Ishikawa (cell line): ENCODE results near the gene MYLK3.

Experiments used
- CEBPB ChIP-seq: IDR thresholded peaks from 2 replicates; pipeline ENCODE4 v1.6.1; 2012
- CREB1 ChIP-seq: IDR thresholded peaks from 2 replicates; pipeline ENCODE4 v1.6.1; 2012; ENCODE audit warnings: low read depth
- EGR1 ChIP-seq: IDR thresholded peaks from 2 replicates; pipeline ENCODE4 v1.6.1; 2012
- EP300 ChIP-seq: IDR thresholded peaks from 2 replicates; pipeline ENCODE4 v1.6.1; 2012; ENCODE audit warnings: borderline replicate concordance
- FOXM1 ChIP-seq: IDR thresholded peaks from 2 replicates; pipeline ENCODE4 v1.6.1; 2012; ENCODE audit warnings: low read depth, borderline replicate concordance
- MAX ChIP-seq: IDR thresholded peaks from 2 replicates; pipeline ENCODE4 v1.6.1; 2012
- NFIC ChIP-seq: IDR thresholded peaks from 2 replicates; pipeline ENCODE4 v1.6.1; 2012
- RAD21 ChIP-seq: IDR thresholded peaks from 2 replicates; pipeline ENCODE4 v1.6.1; 2012; ENCODE audit warnings: low read depth
- REST ChIP-seq: IDR thresholded peaks from 2 replicates; pipeline ENCODE4 v1.6.1; 2012; ENCODE audit warnings: low read depth, mild to moderate bottlenecking
- TAF1 ChIP-seq: IDR thresholded peaks from 2 replicates; pipeline ENCODE4 v1.6.1; 2012; ENCODE audit warnings: low read depth, mild to moderate bottlenecking
- TCF12 ChIP-seq: IDR thresholded peaks from 2 replicates; pipeline ENCODE4 v1.6.1; 2012; ENCODE audit warnings: low read depth
- TEAD4 ChIP-seq: IDR thresholded peaks from 2 replicates; pipeline ENCODE4 v1.6.1; 2012
- USF1 ChIP-seq: IDR thresholded peaks from 2 replicates; pipeline ENCODE4 v1.6.1; 2012
- YY1 ChIP-seq: IDR thresholded peaks from 2 replicates; pipeline ENCODE4 v1.6.1; 2012; ENCODE audit warnings: low read depth
- ZBTB7A ChIP-seq: IDR thresholded peaks from 2 replicates; pipeline ENCODE4 v1.6.1; 2012; ENCODE audit warnings: low read depth

The MYLK3 gene

GRCh38 chr16:46785076-46785845 is 37.1 kb upstream of the MYLK3 start:
- TF ChIP-seq FOXM1 (no peak), MAX (no peak), YY1 (no peak), TEAD4 (no peak), USF1 (no peak), EP300 (no peak), NFIC (no peak), EGR1 (no peak), CEBPB (no peak), CREB1 (no peak), ZBTB7A (no peak), RAD21 (no peak), TAF1 (no peak)

DNA sequence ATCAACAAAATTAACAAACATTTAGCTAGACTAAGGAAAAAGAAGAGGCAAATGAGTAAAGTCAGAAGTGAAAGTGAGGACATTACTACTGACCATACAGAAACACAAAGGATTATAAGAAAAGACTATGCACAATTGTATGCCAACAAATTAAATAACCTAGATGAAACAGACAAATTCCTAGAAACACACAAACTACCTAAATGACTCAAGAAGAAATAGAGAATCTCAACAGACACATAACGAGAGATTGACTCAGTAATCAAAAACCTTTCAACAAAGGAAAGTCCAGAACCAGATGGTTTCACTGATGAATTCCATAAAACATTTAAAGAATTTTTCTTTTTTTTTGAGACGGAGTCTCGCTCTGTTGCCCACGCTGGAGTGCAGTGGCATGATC is 35.7 kb upstream of the MYLK3 start:
- TF ChIP-seq TAF1, result no peak
- TF ChIP-seq ZBTB7A, result no peak
- no peak for TF ChIP-seq CREB1
- TF ChIP-seq RAD21, result no peak

- no peak for TF ChIP-seq NFIC
- TF ChIP-seq REST, result no peak
- no peak for TF ChIP-seq CREB1
- no peak for TF ChIP-seq TCF12
- no peak for TF ChIP-seq EP300
- no peak for TF ChIP-seq ZBTB7A
- no peak for TF ChIP-seq USF1
- TF ChIP-seq CEBPB, result no peak
- no peak for TF ChIP-seq YY1
- TF ChIP-seq TEAD4, result no peak
- no peak for TF ChIP-seq FOXM1
- no peak for TF ChIP-seq TAF1
- no peak for TF ChIP-seq MAX
- no peak for TF ChIP-seq EGR1
- TF ChIP-seq RAD21, result no peak
Observed at GRCh38 chr16:46782320-46782719, 34.2 kb upstream of the MYLK3 start.

GRCh38 chr16:46777804-46778203 is 29.7 kb upstream of the MYLK3 start:
- TF ChIP-seq EGR1 (no peak), CEBPB (no peak), CREB1 (no peak), REST (no peak), ZBTB7A (no peak), NFIC (no peak), MAX (no peak), FOXM1 (no peak), TCF12 (no peak)

- TF ChIP-seq NFIC, result 0 out of 2 replicates have a peak, but pooled peaks have one; percentile 9
- no peak for TF ChIP-seq EGR1
- peak; percentile 37; the same call in 1 of the 2 replicates for TF ChIP-seq EP300
- no peak for TF ChIP-seq CEBPB
- TF ChIP-seq REST, result no peak
- no peak for TF ChIP-seq USF1
- TF ChIP-seq ZBTB7A, result no peak
- TF ChIP-seq FOXM1, result peak; percentile 44; the same call in 1 of the 2 replicates
- peak; percentile 6; the same call in 1 of the 2 replicates for TF ChIP-seq YY1
- no peak for TF ChIP-seq TCF12
Observed at GRCh38 chr16:46775214-46775613, 27.1 kb upstream of the MYLK3 start.
